SJSA1 (cell line): ENCODE data around the gene RGS6. TPM values are rescaled to one million over a fixed set of nuclear protein-coding genes. Genes with fewer than 3 reads are reported as not detected.

Source experiments
- DNase-seq, 2 experiments: peaks; one replicate each; pipeline ENCODE4 v3.0.0-alpha.2; 2015 to 2020; ENCODE audit warnings: low spot score in 2 of 2, low read depth in 1 of 2
- H3K27ac ChIP-seq: fragments of 250-450 bp; sonication (Bioruptor Pico); 2 replicates; pipeline ENCODE4 v1.5.1; 2020; ENCODE audit warnings: mild to moderate bottlenecking, moderate library complexity
- H3K27me3 ChIP-seq: fragments of 250-450 bp; sonication (Bioruptor Pico); replicated peaks from 2 replicates; pipeline ENCODE4 v1.5.1; 2020; ENCODE audit warnings: mild to moderate bottlenecking, moderate library complexity
- H3K36me3 ChIP-seq: fragments of 250-450 bp; sonication (Bioruptor Pico); 2 replicates; pipeline ENCODE4 v1.5.1; 2020; ENCODE audit warnings: mild to moderate bottlenecking
- H3K4me1 ChIP-seq: fragments of 250-450 bp; sonication (Bioruptor Pico); replicated peaks from 2 replicates; pipeline ENCODE4 v1.6.1; 2021; ENCODE audit warnings: mild to moderate bottlenecking
- H3K4me3 ChIP-seq: fragments of 250-450 bp; sonication (Bioruptor Pico); 2 replicates; pipeline ENCODE4 v1.5.1; 2020; ENCODE audit warnings: mild to moderate bottlenecking
- H3K9me3 ChIP-seq: fragments of 250-450 bp; sonication (Bioruptor Pico); replicated peaks from 2 replicates; pipeline ENCODE4 v1.5.1; 2020; ENCODE audit warnings: mild to moderate bottlenecking
- total RNA-seq: library from RNA; depleted of rRNA; stranded (reverse); fragments of >200 nt; shearing (Covaris generic); gene quantifications from 2 replicates; pipeline ENCODE4 v1.2.3, GENCODE V29; 2014

The RGS6 gene
- total RNA-seq, 1 experiment from 2014 or later = not detected

GRCh38 chr14:72603639-72604038, 671.4 kb downstream of the RGS6 start:
- peaks cover 36% of the 10 kb centered on the region for H3K4me1 ChIP-seq
- peak in 1 of 2 experiments; percentile 6 for DNase-seq
- no peaks in the 10 kb centered on the region for H3K36me3 ChIP-seq
- H3K27me3 ChIP-seq = no peaks in the 10 kb centered on the region
- no peak overlapping the region for H3K27ac ChIP-seq
- no peak overlapping the region for H3K4me3 ChIP-seq
- no peaks in the 10 kb centered on the region for H3K9me3 ChIP-seq

- Histone ChIP-seq H3K4me1 (peaks cover 41% of the 10 kb centered on the region), H3K27ac (no peak overlapping the region), H3K36me3 (no peaks in the 10 kb centered on the region), H3K27me3 (no peaks in the 10 kb centered on the region), H3K4me3 (no peak overlapping the region), H3K9me3 (no peaks in the 10 kb centered on the region)
- no peak for DNase-seq
These were observed 671.9 kb downstream of the RGS6 start for GRCh38 chr14:72604133-72604532.

GRCh38 chr14:72605096-72605920, 673.1 kb downstream of the RGS6 start:
- no peak overlapping the region for H3K27ac ChIP-seq
- no peak for DNase-seq
- H3K27me3 ChIP-seq = no peaks in the 10 kb centered on the region
- H3K9me3 ChIP-seq = no peaks in the 10 kb centered on the region
- H3K36me3 ChIP-seq = no peaks in the 10 kb centered on the region
- peaks cover 52% of the 10 kb centered on the region for H3K4me1 ChIP-seq
- no peak overlapping the region for H3K4me3 ChIP-seq

GRCh38 chr14:72605921-72606220, 673.6 kb downstream of the RGS6 start:
- Histone ChIP-seq H3K27ac (no peak overlapping the region), H3K4me1 (peaks cover 57% of the 10 kb centered on the region), H3K36me3 (no peaks in the 10 kb centered on the region), H3K27me3 (no peaks in the 10 kb centered on the region), H3K4me3 (no peak overlapping the region), H3K9me3 (no peaks in the 10 kb centered on the region)
- DNase-seq = no peak

GRCh38 chr14:72606879-72607278, 674.6 kb downstream of the RGS6 start:
- no peaks in the 10 kb centered on the region for H3K9me3 ChIP-seq
- peak overlapping the region; percentile 99 for H3K27ac ChIP-seq
- no peaks in the 10 kb centered on the region for H3K27me3 ChIP-seq
- no peaks in the 10 kb centered on the region for H3K36me3 ChIP-seq
- no peak overlapping the region for H3K4me3 ChIP-seq
- peaks cover 57% of the 10 kb centered on the region for H3K4me1 ChIP-seq
- no peak for DNase-seq

GRCh38 chr14:72607386-72608130, 675.3 kb downstream of the RGS6 start:
- H3K36me3 ChIP-seq = no peaks in the 10 kb centered on the region
- peaks cover 57% of the 10 kb centered on the region for H3K4me1 ChIP-seq
- H3K27me3 ChIP-seq = no peaks in the 10 kb centered on the region
- H3K9me3 ChIP-seq = no peaks in the 10 kb centered on the region
- peak in 1 of 2 experiments; percentile 55 for DNase-seq
- H3K27ac ChIP-seq = peak overlapping the region; percentile 99
- no peak overlapping the region for H3K4me3 ChIP-seq

- Histone ChIP-seq H3K36me3 (no peaks in the 10 kb centered on the region), H3K27ac (peak overlapping the region; percentile 99), H3K27me3 (no peaks in the 10 kb centered on the region), H3K9me3 (no peaks in the 10 kb centered on the region), H3K4me3 (no peak overlapping the region), H3K4me1 (peaks cover 57% of the 10 kb centered on the region)
- peak; percentile 85 to 96 for DNase-seq
These were observed 676.4 kb downstream of the RGS6 start for GRCh38 chr14:72608391-72609204.

- no peaks in the 10 kb centered on the region for H3K36me3 ChIP-seq
- peak in 1 of 2 experiments; percentile 51 for DNase-seq
- peaks cover 56% of the 10 kb centered on the region for H3K4me1 ChIP-seq
- no peaks in the 10 kb centered on the region for H3K9me3 ChIP-seq
- no peak overlapping the region for H3K4me3 ChIP-seq
- peak overlapping the region; percentile 99 for H3K27ac ChIP-seq
- no peaks in the 10 kb centered on the region for H3K27me3 ChIP-seq
These were observed 677.1 kb downstream of the RGS6 start for GRCh38 chr14:72609205-72609916.

GRCh38 chr14:72610096-72610830, 678.0 kb downstream of the RGS6 start:
- H3K27ac ChIP-seq = peak overlapping the region; percentile 99
- no peaks in the 10 kb centered on the region for H3K9me3 ChIP-seq
- H3K4me1 ChIP-seq = peaks cover 61% of the 10 kb centered on the region
- no peaks in the 10 kb centered on the region for H3K27me3 ChIP-seq
- peak in 1 of 2 experiments; percentile 19 for DNase-seq
- no peak overlapping the region for H3K4me3 ChIP-seq
- no peaks in the 10 kb centered on the region for H3K36me3 ChIP-seq

- Histone ChIP-seq H3K4me3 (no peak overlapping the region), H3K4me1 (peaks cover 66% of the 10 kb centered on the region), H3K9me3 (no peaks in the 10 kb centered on the region), H3K27me3 (no peaks in the 10 kb centered on the region), H3K36me3 (no peaks in the 10 kb centered on the region), H3K27ac (no peak overlapping the region)
- DNase-seq = peak in 1 of 2 experiments; percentile 21
These were observed 678.6 kb downstream of the RGS6 start for GRCh38 chr14:72610831-72611200.

- Histone ChIP-seq H3K4me1 (peaks cover 73% of the 10 kb centered on the region), H3K4me3 (no peak overlapping the region), H3K27ac (no peak overlapping the region), H3K36me3 (no peaks in the 10 kb centered on the region), H3K27me3 (no peaks in the 10 kb centered on the region), H3K9me3 (no peaks in the 10 kb centered on the region)
- DNase-seq = peak in 1 of 2 experiments; percentile 19
These were observed 679.3 kb downstream of the RGS6 start for GRCh38 chr14:72611506-72611905.

GRCh38 chr14:72612041-72612440, 679.8 kb downstream of the RGS6 start:
- no peaks in the 10 kb centered on the region for H3K36me3 ChIP-seq
- no peak overlapping the region for H3K27ac ChIP-seq
- peak in 1 of 2 experiments; percentile 14 for DNase-seq
- H3K27me3 ChIP-seq = no peaks in the 10 kb centered on the region
- H3K4me1 ChIP-seq = peaks cover 73% of the 10 kb centered on the region
- H3K9me3 ChIP-seq = no peaks in the 10 kb centered on the region
- H3K4me3 ChIP-seq = no peak overlapping the region
